NCI-H748 treated with DMSO at 0.1 percent for 48 hours (cell line): ENCODE measurements around the gene DIPK1A.
"Not testable (repeated sequence)": the region's sequence is repeated elsewhere in the genome, so short reads cannot be mapped to it uniquely, and the experiment has no call there.

Experiments used
- DNase-seq: peaks from one replicate; lab custom pipeline; 2025; lab: John Stamatoyannopoulos, UW

Gene DIPK1A

GRCh38 chr1:92980732-92981647, 19.7 kb upstream of the DIPK1A start:
- DNase-seq = no peak

GRCh38 chr1:92975551-92976232, 14.4 kb upstream of the DIPK1A start:
- no peak for DNase-seq

- DNase-seq = not testable (repeated sequence)
Observed at GRCh38 chr1:92974112-92974511, 12.8 kb upstream of the DIPK1A start.

- DNase-seq = no peak
Observed at GRCh38 chr1:92973203-92973897, 12.1 kb upstream of the DIPK1A start.

GRCh38 chr1:92972409-92973129, 11.3 kb upstream of the DIPK1A start:
- DNase-seq = no peak

GRCh38 chr1:92971932-92972331, 10.7 kb upstream of the DIPK1A start:
- DNase-seq = not testable (repeated sequence)

GRCh38 chr1:92970990-92971689, 9.9 kb upstream of the DIPK1A start:
- no peak for DNase-seq

GRCh38 chr1:92969517-92969916, 8.3 kb upstream of the DIPK1A start:
- no peak for DNase-seq

GRCh38 chr1:92968138-92969032, 7.1 kb upstream of the DIPK1A start:
- no peak for DNase-seq

- no peak for DNase-seq
Observed at GRCh38 chr1:92964998-92965397, 3.7 kb upstream of the DIPK1A start.

GRCh38 chr1:92964316-92964715, 3.1 kb upstream of the DIPK1A start:
- DNase-seq = no peak

- peak; percentile 11 for DNase-seq
Observed at GRCh38 chr1:92961896-92962752, 862 bp upstream of the DIPK1A start.

GRCh38 chr1:92960395-92961130, 699 bp downstream of the DIPK1A start:
- peak; percentile 58 for DNase-seq

- no peak for DNase-seq
Observed at GRCh38 chr1:92958203-92958970, 2.9 kb downstream of the DIPK1A start.

- DNase-seq = no peak
Observed at GRCh38 chr1:92957030-92957734, 4.1 kb downstream of the DIPK1A start.

GRCh38 chr1:92956254-92957029, 4.8 kb downstream of the DIPK1A start:
- no peak for DNase-seq
